Left kidney (tissue), 2 donors: ENCODE data around the gene PEPD. TPM values are rescaled to one million over a fixed set of nuclear protein-coding genes. Genes with fewer than 3 reads are reported as not detected.
A peak's percentile ranks its signal among the peaks of the same experiment; 100 is the strongest.

Source experiments
- DNase-seq: peaks from one replicate; pipeline ENCODE4 v3.0.0-alpha.2; 2013
- polyA plus RNA-seq: library from polyadenylated mRNA; unstranded; fragments of 120-200 nt; gene quantifications from one replicate; pipeline ENCODE4 v1.2.1, GENCODE V29; 2013; ENCODE audit not compliant: insufficient read length

Gene PEPD
- polyA plus RNA-seq, 1 donor, result 123 TPM

- DNase-seq, result no peak
Measured at GRCh38 chr19:33397536-33398360, 123.8 kb downstream of the PEPD start.

- no peak for DNase-seq
Measured at GRCh38 chr19:33396701-33397535, 124.7 kb downstream of the PEPD start.

- no peak for DNase-seq
Measured at GRCh38 chr19:33395561-33396550, 125.7 kb downstream of the PEPD start.

- no peak for DNase-seq
Measured at GRCh38 chr19:33394723-33395560, 126.6 kb downstream of the PEPD start.

GRCh38 chr19:33394006-33394722, 127.4 kb downstream of the PEPD start:
- no peak for DNase-seq

- DNase-seq, result no peak
Measured at GRCh38 chr19:33393286-33394005, 128.1 kb downstream of the PEPD start.

GRCh38 chr19:33392341-33393285, 129.0 kb downstream of the PEPD start:
- peak; percentile 24 for DNase-seq

GRCh38 chr19:33391631-33392249, 129.9 kb downstream of the PEPD start:
- no peak for DNase-seq

GRCh38 chr19:33390908-33391630, 130.5 kb downstream of the PEPD start:
- DNase-seq, result no peak

GRCh38 chr19:33390101-33390907, 131.3 kb downstream of the PEPD start:
- DNase-seq, result no peak

- DNase-seq, result no peak
Measured at GRCh38 chr19:33389421-33390100, 132.0 kb downstream of the PEPD start.

GRCh38 chr19:33388725-33389420, 132.7 kb downstream of the PEPD start:
- DNase-seq, result no peak

GRCh38 chr19:33388231-33388724, 133.3 kb downstream of the PEPD start:
- no peak for DNase-seq

- DNase-seq, result no peak
Measured at GRCh38 chr19:33387351-33388230, 134.0 kb downstream of the PEPD start.
